LNCAP (cell line): Measurements from ENCODE around the gene MACROD2.

Experiments used
- CTCF ChIP-seq: fragments of 450-650 bp; IDR thresholded peaks from 2 replicates; pipeline ENCODE4 v1.5.1; 2017; ENCODE audit warnings: mild to moderate bottlenecking

Gene MACROD2

GRCh38 chr20:15031546-15032351 is 1036.4 kb downstream of the MACROD2 start:
- no peak for TF ChIP-seq CTCF

- no peak for TF ChIP-seq CTCF
These were observed 1037.0 kb downstream of the MACROD2 start for GRCh38 chr20:15032352-15032622.

- TF ChIP-seq CTCF = no peak
These were observed 1038.0 kb downstream of the MACROD2 start for GRCh38 chr20:15033269-15033668.

- no peak for TF ChIP-seq CTCF
These were observed 1038.6 kb downstream of the MACROD2 start for GRCh38 chr20:15033891-15034290.

- no peak for TF ChIP-seq CTCF
These were observed 1041.6 kb downstream of the MACROD2 start for GRCh38 chr20:15036948-15037347.

- TF ChIP-seq CTCF = no peak
These were observed 1043.9 kb downstream of the MACROD2 start for GRCh38 chr20:15039088-15039752.

GRCh38 chr20:15042723-15043122 is 1047.4 kb downstream of the MACROD2 start:
- TF ChIP-seq CTCF = no peak
